GM18951 (cell line): ENCODE measurements around the gene SP3.

Source experiments
- POLR2A ChIP-seq: IDR thresholded peaks from 4 replicates; pipeline ENCODE4 v1.6.1; 2011; ENCODE audit warnings: mild to moderate bottlenecking; ENCODE audit not compliant: insufficient read length, insufficient read depth; ENCODE audit errors: extremely low read depth
- in situ Hi-C: fragments of 300-500 bp; cut with MboI; formaldehyde crosslinking; loops from one replicate; pipeline ENCODE4 v1.12.0; 2022; ENCODE audit warnings: low sequenced_read_pairs, mixed read lengths, inconsistent platforms; ENCODE audit not compliant: unreplicated experiment

Gene SP3

GRCh38 chr2:174003720-174004695 lies 38.8 kb upstream of the SP3 start:
- TF ChIP-seq POLR2A = no peak
- in situ Hi-C loops = no loop called here

- no peak for TF ChIP-seq POLR2A
- in situ Hi-C loops = no loop called here
Observed at GRCh38 chr2:174002679-174003078, 37.5 kb upstream of the SP3 start.

GRCh38 chr2:174001107-174001506 lies 35.9 kb upstream of the SP3 start:
- in situ Hi-C loops = no loop called here
- no peak for TF ChIP-seq POLR2A

- no peak for TF ChIP-seq POLR2A
- in situ Hi-C loops = no loop called here
Observed at GRCh38 chr2:173999724-174000123, 34.6 kb upstream of the SP3 start.

GRCh38 chr2:173999272-173999671 lies 34.1 kb upstream of the SP3 start:
- TF ChIP-seq POLR2A = no peak
- in situ Hi-C loops = no loop called here

- in situ Hi-C loops = no loop called here
- TF ChIP-seq POLR2A = no peak
Observed at GRCh38 chr2:173998386-173998785, 33.2 kb upstream of the SP3 start.

GRCh38 chr2:173997753-173998152 lies 32.6 kb upstream of the SP3 start:
- in situ Hi-C loops = no loop called here

GRCh38 chr2:173997269-173997668 lies 32.1 kb upstream of the SP3 start:
- TF ChIP-seq POLR2A = no peak
- in situ Hi-C loops = no loop called here

More at GRCh38 chr2:173997753-173998152, 32.6 kb upstream of the SP3 start:
- no peak for TF ChIP-seq POLR2A

GRCh38 chr2:173996766-173997165 lies 31.6 kb upstream of the SP3 start:
- no peak for TF ChIP-seq POLR2A
- in situ Hi-C loops = no loop called here

GRCh38 chr2:173993459-173993858 lies 28.3 kb upstream of the SP3 start:
- in situ Hi-C loops = no loop called here
- TF ChIP-seq POLR2A = no peak

- no peak for TF ChIP-seq POLR2A
- in situ Hi-C loops = no loop called here
Observed at GRCh38 chr2:173991856-173992588, 26.8 kb upstream of the SP3 start.

- TF ChIP-seq POLR2A = no peak
- in situ Hi-C loops = no loop called here
Observed at GRCh38 chr2:173990970-173991819, 26.0 kb upstream of the SP3 start.

- in situ Hi-C loops = no loop called here
- no peak for TF ChIP-seq POLR2A
Observed at GRCh38 chr2:173990245-173990644, 25.1 kb upstream of the SP3 start.
